Ecto neural progenitor cell (in vitro differentiated cells): ENCODE data around the gene BFSP1.
A peak's percentile ranks its signal among the peaks of the same experiment; 100 is the strongest.

Source experiments
- DNase-seq: peaks from one replicate; pipeline ENCODE4 v3.0.0-alpha.2; 2018; ENCODE audit warnings: low spot score

BFSP1 gene

DNA sequence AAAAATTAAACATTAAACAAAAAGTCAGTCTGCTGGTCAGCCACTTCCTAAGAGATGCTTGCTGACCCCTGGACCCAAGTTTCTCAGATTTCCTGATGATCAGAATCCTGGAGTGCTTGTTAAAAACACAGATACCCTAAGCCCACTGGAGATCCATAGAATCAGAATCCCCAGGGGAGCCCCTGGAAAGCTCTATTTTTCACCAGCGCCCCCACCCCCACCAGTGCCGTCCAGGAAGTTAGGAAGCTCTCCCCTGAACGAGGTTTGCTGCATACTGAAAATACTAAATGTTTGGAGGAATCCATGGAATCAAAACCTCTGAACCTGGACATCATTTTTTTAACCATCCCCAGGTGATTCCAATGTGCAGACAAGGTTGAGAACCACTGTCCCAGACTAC is 69.2 kb downstream of the BFSP1 start:
- peak; percentile 7 for DNase-seq

DNA sequence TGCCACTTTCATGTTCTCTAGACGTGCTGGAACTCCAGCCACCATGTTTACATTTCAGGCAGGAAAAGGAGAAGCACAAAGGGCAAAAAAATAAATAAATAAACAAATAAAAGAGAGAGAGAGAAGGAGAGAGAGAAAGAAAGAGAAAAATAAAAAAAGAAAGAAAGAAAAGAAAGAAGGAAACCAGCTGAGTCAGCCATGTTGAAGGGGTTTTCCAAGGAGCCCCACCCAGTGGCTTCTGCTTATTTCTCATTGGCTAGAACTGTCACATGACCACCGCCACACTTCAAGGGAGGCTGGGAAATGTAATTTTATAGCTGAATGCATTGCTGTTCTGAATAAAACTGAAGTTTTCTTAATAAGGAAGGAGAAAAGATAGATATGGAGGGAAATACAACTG is 71.1 kb downstream of the BFSP1 start:
- no peak for DNase-seq

DNA sequence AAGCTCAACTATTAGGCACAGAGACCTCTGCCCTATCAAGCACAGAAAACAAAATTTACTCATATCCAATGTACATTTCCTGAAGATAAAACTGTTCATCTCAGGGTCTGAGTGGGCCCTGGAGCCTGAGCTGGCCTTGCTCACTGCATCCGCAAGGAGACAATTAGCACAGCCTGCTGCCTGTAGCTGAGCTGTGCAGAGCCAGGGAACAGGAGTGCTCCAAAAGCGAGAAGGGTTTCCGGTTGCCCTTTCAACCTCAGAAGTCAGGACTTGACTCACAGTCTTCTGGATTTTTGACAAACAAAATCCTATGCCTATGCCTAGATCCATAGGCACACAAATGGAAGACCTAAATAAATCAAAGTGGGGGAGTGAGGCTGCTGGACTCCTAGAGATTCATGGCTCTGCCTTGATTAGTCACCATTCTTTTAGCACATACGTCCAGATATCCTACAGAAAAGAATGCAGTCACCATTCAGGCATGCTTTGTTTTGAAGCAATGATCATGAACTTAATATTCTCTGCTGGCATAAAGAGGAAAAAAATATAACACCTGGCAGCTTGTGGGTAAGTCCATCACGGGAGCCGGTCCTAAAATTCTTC is 73.5 kb downstream of the BFSP1 start:
- no peak for DNase-seq

DNA sequence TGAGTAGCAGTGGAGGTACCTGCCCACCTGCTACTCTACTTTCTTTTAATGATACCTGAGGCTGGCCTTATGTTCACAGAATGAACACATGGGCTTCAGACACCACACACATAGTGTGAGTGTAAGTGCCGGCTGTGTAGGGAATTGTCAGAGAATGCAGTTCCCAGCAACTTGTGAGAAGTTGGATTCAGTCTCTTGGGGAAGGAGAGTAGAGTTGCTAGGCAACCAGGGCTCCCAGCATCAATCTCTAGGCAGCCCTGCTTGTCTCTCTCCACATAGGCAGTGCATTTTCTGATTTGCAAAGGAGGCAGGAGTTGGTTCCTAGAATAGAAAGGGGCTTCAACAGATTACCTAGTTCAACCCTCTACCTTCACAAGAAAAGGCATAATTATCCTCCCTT is 74.1 kb downstream of the BFSP1 start:
- no peak for DNase-seq

DNA sequence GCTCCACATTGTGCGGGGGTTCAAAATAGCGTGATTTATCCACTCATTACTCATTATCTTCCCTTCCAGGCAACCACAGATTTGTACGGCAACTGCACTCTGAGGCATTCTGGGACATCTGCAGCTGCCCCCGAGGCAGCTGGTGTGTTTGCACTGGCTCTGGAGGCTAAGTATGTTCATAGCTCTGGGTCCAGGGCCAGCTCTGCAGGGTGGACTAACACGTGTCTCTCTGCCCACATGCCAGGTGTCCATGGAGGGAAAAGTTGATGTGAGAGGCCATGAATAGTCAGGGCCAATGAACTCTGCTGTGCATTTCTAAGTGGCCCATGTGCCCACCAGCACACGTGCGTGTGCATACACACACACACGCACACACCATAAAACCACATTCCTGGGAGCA is 74.9 kb downstream of the BFSP1 start:
- no peak for DNase-seq

DNA sequence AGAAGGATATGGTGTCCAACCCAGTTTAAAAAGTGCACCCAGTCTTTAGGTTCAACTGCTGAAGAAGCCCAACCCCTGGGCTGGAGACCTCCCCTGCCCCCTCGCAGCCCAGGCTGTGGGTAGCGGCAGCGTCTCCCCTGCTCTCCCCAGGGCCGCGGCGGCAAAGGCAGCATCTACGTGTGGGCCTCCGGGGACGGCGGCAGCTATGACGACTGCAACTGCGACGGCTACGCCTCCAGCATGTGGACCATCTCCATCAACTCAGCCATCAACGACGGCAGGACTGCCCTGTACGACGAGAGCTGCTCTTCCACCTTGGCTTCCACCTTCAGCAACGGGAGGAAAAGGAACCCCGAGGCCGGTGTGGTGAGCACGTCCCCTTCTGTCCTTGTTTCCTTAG is 77.6 kb downstream of the BFSP1 start:
- no peak for DNase-seq

DNA sequence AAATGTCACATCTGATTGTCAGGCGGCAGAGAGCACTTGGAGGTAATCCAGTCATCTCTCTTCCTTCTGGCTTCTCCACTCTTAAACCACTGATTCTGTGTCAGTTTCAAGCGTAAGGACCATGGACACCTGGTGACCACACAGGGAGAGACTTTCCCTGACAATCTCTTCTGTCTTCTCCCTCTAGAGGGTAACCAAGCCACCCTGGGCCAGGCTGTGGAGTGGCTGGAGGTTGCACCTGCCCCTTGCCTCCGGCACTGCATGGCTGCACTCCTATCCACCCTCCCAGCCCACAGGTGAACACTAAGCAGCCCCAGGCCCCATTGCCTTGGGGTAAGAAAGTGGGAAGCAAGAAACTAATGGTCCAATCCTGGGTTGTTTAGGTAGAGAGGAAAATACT is 78.7 kb downstream of the BFSP1 start:
- DNase-seq = no peak

DNA sequence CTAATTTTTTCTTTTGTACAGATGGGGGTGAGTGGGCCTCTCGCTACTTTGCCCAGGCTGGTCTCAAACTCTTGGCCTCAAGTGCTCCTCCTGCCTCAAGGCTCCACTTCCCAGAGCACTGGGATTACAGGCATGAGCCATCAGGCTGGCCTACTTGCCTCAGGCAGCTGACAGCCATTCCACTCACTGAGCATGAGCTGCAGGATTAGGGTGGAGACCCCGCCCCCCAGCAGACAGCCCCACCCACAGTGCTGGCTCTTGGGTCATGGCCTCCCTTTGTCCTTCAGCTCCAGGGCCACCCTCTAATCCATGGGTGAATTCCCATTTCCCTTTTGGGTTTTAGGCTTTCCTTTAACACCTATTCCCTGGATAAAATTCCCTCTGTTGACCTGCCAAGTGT is 82.1 kb downstream of the BFSP1 start:
- peak; percentile 60 for DNase-seq

DNA sequence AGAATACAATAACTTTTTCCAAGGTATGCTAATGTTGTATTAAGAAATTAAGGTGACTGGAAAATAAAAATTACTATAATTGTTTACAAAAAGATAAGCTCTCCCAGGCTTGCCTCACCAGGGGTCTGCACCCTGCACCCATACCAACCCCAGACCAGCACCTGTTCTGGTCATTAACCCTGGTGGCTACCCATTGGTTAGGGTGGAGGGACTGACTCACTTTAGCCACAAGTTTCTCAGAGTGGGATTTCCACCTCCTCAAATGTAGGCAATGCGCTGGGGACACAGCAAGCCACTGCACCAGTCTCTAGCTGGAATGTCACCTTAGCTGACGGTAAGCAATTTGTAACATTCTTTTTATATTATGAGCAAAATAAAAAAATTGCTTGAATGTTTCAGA is 83.1 kb downstream of the BFSP1 start:
- DNase-seq = no peak

DNA sequence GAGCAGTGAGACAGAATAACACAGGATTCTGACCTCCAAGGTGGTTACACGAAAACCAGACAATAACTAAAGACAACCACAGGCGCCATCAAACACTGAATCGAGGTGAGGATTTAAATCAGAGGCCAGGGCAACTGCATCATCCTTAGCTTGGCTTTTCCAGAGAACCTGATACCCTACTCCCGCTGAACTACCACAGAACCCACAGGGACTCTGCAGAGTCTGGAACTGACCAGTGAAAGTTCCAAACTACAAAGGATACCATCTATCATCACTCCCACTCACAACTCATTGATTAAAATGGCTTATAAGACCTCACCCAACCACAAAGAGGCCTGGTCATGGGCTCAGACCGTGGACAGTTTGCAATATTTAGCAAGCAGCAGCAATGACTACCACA is 85.0 kb downstream of the BFSP1 start:
- no peak for DNase-seq

DNA sequence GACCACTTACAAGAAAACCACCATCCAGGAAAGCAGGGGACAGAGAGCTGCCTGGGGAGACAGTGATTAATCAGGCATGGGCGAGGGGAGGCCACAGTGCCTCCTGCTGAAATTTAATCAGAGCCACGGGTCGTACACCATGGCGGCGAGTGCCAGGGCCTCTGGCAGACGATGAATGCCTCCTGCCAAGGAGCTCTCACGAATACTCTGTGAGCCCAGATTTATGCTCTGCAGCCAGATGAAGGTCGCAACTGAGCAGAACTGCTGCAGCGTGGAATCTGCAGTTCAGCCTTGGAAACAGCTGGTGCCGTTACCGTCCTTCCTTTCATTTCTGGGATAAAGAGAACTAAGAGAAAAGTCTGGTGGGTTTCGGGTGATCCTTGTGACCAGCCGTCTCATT is 85.6 kb downstream of the BFSP1 start:
- no peak for DNase-seq

DNA sequence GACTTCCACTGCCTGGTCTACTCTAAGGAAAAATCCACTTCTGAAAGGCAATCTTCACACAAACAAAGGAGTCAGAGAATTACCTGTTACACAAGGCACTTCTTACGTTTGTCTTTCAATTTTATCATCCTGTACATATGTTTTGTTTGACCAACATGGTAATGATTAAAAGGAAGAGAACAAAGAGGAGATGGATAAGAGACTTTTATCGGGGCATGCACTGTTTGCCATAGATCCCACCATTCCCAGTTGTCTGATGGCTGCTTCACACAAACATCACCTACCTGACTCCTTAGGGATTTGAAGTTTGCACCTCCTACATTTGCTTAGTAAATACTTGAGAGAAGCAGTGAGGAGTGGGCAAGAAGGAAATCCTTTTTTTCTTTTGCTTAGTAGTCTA is 87.1 kb downstream of the BFSP1 start:
- DNase-seq = no peak
